MM.1S (cell line): ENCODE measurements around the gene PRSS21.

Source experiments
- CTCF ChIP-seq: fragments of 300-600 bp; sonication (generic); IDR thresholded peaks from 2 replicates; pipeline ENCODE4 v1.5.1; 2016; ENCODE audit warnings: antibody characterized with exemption, low read length, mixed read lengths
- EZH2 ChIP-seq: fragments of 300-600 bp; sonication (generic); optimal IDR thresholded peaks from 2 replicates; pipeline ENCODE3; 2017; ENCODE audit warnings: low read depth, mild to moderate bottlenecking, antibody characterized with exemption, low read length, mixed read lengths
- EZH2phosphoT487 ChIP-seq: fragments of 300-600 bp; sonication (generic); IDR thresholded peaks from 2 replicates; pipeline ENCODE4 v1.6.1; 2018; ENCODE audit warnings: antibody characterized with exemption, low read length

GRCh38 chr16:2831203-2831602, 14.2 kb downstream of the PRSS21 start:
- no peak for TF ChIP-seq CTCF
- no peak for TF ChIP-seq EZH2
- no peak for TF ChIP-seq EZH2phosphoT487
